PC-3 (cell line): ENCODE data around the gene PLD1.

Experiments used
- CTCF ChIP-seq: fragments of 300-600 bp; sonication (generic); conservative IDR thresholded peaks from 2 replicates; pipeline ENCODE4 v1.5.1; 2017; ENCODE audit warnings: antibody characterized with exemption, low read depth, mild to moderate bottlenecking, low read length
- EZH2 ChIP-seq: fragments of 300-600 bp; sonication (generic); IDR thresholded peaks from one replicate; pipeline ENCODE4 v1.6.1; 2017; ENCODE audit warnings: antibody characterized with exemption, mild to moderate bottlenecking, low read length; ENCODE audit not compliant: unreplicated experiment
- EZH2phosphoT487 ChIP-seq: fragments of 300-600 bp; sonication (generic); IDR thresholded peaks from 2 replicates; pipeline ENCODE4 v1.6.1; 2018; ENCODE audit warnings: mild to moderate bottlenecking, antibody characterized with exemption, low read length, borderline replicate concordance

GRCh38 chr3:171817074-171817800, 7.0 kb upstream of the PLD1 start:
- no peak for TF ChIP-seq EZH2
- TF ChIP-seq CTCF: no peak
- TF ChIP-seq EZH2phosphoT487: no peak
